Panc1 (cell line): ENCODE measurements around the gene ETFA. TPM values are rescaled to one million over a fixed set of nuclear protein-coding genes. Genes with fewer than 3 reads are reported as not detected.

ENCODE experiments used
- ATAC-seq: fragments of 200-7000 bp; cut with Tn5 transposase; 2 replicates; pipeline ENCODE4 v1.9.1; 2020; ENCODE audit warnings: mild to moderate bottlenecking, moderate library complexity
- BruUV-seq: library from RNA; stranded (reverse); fragments of 400-500 nt; replicated peaks from 2 replicates; lab custom pipeline; 2021; lab: Mats Ljungman, UMichigan
- CTCF ChIA-PET: fragments of 300-600 bp; sonication (Branson Sonifier 250); formaldehyde crosslinking; loops from one replicate; lab custom pipeline; 2022; ENCODE audit warnings: antibody characterized with exemption; lab: Charles Lee
- POLR2A ChIA-PET: fragments of 300-600 bp; sonication (Branson Sonifier 250); formaldehyde crosslinking; loops from one replicate; lab custom pipeline; 2022; ENCODE audit warnings: antibody characterized with exemption; lab: Charles Lee
- DNase-seq: peaks from one replicate; pipeline ENCODE4 v3.0.0-alpha.2; 2010; ENCODE audit warnings: low read depth, low spot score
- H3K27ac ChIP-seq: 2 replicates; pipeline ENCODE4 v1.5.1; 2011; ENCODE audit warnings: mild to moderate bottlenecking, low read length, inconsistent platforms
- H3K27me3 ChIP-seq: fragments of 200-500 bp; sonication (Bioruptor generic); 2 replicates; pipeline ENCODE4 v1.6.0; 2014; ENCODE audit warnings: low read length, inconsistent platforms; ENCODE audit not compliant: control insufficient read depth, insufficient read depth
- H3K36me3 ChIP-seq: fragments of 200-500 bp; sonication (Bioruptor generic); 2 replicates; pipeline ENCODE4 v1.5.1; 2014; ENCODE audit warnings: inconsistent platforms, mild to moderate bottlenecking, low read length, moderate library complexity; ENCODE audit not compliant: control insufficient read depth, insufficient read depth
- H3K4me1 ChIP-seq: 2 replicates; pipeline ENCODE4 v1.5.1; 2011; ENCODE audit warnings: inconsistent platforms, mild to moderate bottlenecking, low read length, moderate library complexity; ENCODE audit not compliant: control insufficient read depth, insufficient read depth
- H3K4me3 ChIP-seq, 2 experiments: 2 replicates each; pipeline ENCODE4 v1.5.1; 2011 to 2012; ENCODE audit warnings: low read depth in 2 of 2, low read length in 2 of 2, mild to moderate bottlenecking in 2 of 2, inconsistent platforms in 1 of 2, moderate library complexity in 1 of 2
- H3K9me3 ChIP-seq: fragments of 200-500 bp; sonication (Bioruptor generic); 2 replicates; pipeline ENCODE4 v1.5.1; 2014; ENCODE audit warnings: low read depth, mild to moderate bottlenecking, inconsistent platforms, low read length, moderate library complexity; ENCODE audit not compliant: control insufficient read depth, insufficient read depth
- POLR2AphosphoS5 ChIP-seq: IDR thresholded peaks from 2 replicates; pipeline ENCODE4 v1.6.1; 2012; ENCODE audit warnings: mild to moderate bottlenecking, low read depth, low read length, moderate library complexity
- SIN3A ChIP-seq: IDR thresholded peaks from 2 replicates; pipeline ENCODE4 v1.6.1; 2012; ENCODE audit warnings: low read depth, mild to moderate bottlenecking, low read length, moderate library complexity, borderline replicate concordance; ENCODE audit not compliant: insufficient read depth
- TCF7L2 ChIP-seq: IDR thresholded peaks from 2 replicates; pipeline ENCODE4 v1.6.1; 2011; ENCODE audit warnings: mild to moderate bottlenecking, low read depth, low read length, inconsistent platforms
- in situ Hi-C: cut with HindIII; loops from 2 replicates; pipeline ENCODE4 v1.10.0; 2016; ENCODE audit warnings: low sequenced_read_pairs, low pct_unique_long_range_greater_than_20kb
- intact Hi-C: fragments of 100-400 bp; cut with micrococcal nuclease; formaldehyde crosslinking; loops from one replicate; pipeline ENCODE4 v1.10.0; 2022; ENCODE audit not compliant: unreplicated experiment
- total RNA-seq: library from RNA; stranded (reverse); gene quantifications from one replicate; pipeline ENCODE4 v1.2.1, GENCODE V29; 2021; ENCODE audit not compliant: unreplicated experiment
- TF ChIP-seq, protein P1 (sequence below), 2 experiments: IDR thresholded peaks; 2 replicates each; pipeline ENCODE4 v1.6.1; 2011 to 2012; ENCODE audit warnings: low read depth in 2 of 2, control low read depth in 1 of 2, low read length in 1 of 2, mild to moderate bottlenecking in 1 of 2, moderate library complexity in 1 of 2; ENCODE audit not compliant: insufficient read depth in 1 of 2
- TF ChIP-seq, protein P2 (sequence below): fragments of 450-650 bp; IDR thresholded peaks from 2 replicates; pipeline ENCODE4 v1.5.1; 2017; ENCODE audit warnings: mild to moderate bottlenecking

The ETFA gene
- total RNA-seq, 1 experiment from 2014 or later = 159 TPM

DNA sequence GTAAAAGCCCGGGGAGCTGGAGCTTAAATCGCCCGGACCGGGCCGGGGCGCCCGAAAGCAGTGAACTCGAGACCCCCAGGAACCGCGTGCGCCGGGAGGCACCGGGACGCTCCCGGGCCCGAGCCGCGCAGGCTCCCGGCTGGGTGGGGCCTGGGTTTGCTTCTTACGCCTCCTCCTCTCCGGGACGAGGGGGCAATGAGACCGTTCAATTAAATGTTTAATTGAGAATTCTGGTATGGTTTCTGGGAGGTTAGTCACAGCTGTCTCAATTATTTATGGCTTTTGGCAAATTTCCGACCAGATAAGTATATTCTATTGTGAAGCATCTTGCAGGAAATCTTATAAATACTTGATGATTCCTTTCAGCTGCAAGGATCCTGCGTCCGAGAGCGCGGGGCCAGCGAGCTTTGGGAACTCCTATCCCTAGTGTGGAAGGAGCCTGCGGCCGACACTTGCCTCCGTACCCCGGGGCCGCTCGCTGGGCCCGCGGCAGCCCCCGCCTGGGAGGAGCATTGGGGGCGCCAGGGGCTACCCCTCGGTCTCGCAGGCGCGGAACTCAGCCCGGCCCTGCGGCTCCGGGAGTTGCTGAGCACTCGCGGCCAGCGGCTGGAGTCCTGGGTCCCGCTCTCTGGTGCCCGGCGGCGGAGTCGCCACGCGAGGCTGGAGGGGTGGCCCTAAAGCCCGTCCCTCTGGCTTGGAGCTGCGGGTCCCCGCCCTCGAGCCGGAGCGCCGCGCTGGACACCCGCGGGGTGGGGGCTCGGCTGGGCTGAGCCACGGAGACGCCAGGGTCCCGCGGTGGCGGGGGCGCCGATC, 35.6 kb upstream of the ETFA start:
- peak; percentile 62 for ATAC-seq
- Histone ChIP-seq H3K4me1 (no peaks in the 10 kb centered on the region), H3K4me3 (peak overlapping the region; percentile 52 to 72), H3K27me3 (peaks cover 16% of the 10 kb centered on the region), H3K27ac (peak overlapping the region; percentile 70; the same call in 1 of the 2 replicates), H3K36me3 (no peaks in the 10 kb centered on the region), H3K9me3 (no peaks in the 10 kb centered on the region)
- ChIA-PET POLR2A (no interaction called here), CTCF (no interaction called here)
- intact Hi-C loops (no loop called here), in situ Hi-C loops (no loop called here)
- no peak for DNase-seq
- BruUV-seq = no TSS peak
- TF ChIP-seq SIN3A = no peak
- TF ChIP-seq, protein P1, sequence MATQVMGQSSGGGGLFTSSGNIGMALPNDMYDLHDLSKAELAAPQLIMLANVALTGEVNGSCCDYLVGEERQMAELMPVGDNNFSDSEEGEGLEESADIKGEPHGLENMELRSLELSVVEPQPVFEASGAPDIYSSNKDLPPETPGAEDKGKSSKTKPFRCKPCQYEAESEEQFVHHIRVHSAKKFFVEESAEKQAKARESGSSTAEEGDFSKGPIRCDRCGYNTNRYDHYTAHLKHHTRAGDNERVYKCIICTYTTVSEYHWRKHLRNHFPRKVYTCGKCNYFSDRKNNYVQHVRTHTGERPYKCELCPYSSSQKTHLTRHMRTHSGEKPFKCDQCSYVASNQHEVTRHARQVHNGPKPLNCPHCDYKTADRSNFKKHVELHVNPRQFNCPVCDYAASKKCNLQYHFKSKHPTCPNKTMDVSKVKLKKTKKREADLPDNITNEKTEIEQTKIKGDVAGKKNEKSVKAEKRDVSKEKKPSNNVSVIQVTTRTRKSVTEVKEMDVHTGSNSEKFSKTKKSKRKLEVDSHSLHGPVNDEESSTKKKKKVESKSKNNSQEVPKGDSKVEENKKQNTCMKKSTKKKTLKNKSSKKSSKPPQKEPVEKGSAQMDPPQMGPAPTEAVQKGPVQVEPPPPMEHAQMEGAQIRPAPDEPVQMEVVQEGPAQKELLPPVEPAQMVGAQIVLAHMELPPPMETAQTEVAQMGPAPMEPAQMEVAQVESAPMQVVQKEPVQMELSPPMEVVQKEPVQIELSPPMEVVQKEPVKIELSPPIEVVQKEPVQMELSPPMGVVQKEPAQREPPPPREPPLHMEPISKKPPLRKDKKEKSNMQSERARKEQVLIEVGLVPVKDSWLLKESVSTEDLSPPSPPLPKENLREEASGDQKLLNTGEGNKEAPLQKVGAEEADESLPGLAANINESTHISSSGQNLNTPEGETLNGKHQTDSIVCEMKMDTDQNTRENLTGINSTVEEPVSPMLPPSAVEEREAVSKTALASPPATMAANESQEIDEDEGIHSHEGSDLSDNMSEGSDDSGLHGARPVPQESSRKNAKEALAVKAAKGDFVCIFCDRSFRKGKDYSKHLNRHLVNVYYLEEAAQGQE (IDR thresholded peaks at IDR 0.05; ENCODE audit: insufficient read depth in 1 of 2, low read depth in 2 of 2, low read length in 1 of 2) = no peak
- TF ChIP-seq, protein P2, sequence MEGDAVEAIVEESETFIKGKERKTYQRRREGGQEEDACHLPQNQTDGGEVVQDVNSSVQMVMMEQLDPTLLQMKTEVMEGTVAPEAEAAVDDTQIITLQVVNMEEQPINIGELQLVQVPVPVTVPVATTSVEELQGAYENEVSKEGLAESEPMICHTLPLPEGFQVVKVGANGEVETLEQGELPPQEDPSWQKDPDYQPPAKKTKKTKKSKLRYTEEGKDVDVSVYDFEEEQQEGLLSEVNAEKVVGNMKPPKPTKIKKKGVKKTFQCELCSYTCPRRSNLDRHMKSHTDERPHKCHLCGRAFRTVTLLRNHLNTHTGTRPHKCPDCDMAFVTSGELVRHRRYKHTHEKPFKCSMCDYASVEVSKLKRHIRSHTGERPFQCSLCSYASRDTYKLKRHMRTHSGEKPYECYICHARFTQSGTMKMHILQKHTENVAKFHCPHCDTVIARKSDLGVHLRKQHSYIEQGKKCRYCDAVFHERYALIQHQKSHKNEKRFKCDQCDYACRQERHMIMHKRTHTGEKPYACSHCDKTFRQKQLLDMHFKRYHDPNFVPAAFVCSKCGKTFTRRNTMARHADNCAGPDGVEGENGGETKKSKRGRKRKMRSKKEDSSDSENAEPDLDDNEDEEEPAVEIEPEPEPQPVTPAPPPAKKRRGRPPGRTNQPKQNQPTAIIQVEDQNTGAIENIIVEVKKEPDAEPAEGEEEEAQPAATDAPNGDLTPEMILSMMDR = no peak
- TF ChIP-seq POLR2AphosphoS5 = no peak
- no peak for TF ChIP-seq TCF7L2

DNA sequence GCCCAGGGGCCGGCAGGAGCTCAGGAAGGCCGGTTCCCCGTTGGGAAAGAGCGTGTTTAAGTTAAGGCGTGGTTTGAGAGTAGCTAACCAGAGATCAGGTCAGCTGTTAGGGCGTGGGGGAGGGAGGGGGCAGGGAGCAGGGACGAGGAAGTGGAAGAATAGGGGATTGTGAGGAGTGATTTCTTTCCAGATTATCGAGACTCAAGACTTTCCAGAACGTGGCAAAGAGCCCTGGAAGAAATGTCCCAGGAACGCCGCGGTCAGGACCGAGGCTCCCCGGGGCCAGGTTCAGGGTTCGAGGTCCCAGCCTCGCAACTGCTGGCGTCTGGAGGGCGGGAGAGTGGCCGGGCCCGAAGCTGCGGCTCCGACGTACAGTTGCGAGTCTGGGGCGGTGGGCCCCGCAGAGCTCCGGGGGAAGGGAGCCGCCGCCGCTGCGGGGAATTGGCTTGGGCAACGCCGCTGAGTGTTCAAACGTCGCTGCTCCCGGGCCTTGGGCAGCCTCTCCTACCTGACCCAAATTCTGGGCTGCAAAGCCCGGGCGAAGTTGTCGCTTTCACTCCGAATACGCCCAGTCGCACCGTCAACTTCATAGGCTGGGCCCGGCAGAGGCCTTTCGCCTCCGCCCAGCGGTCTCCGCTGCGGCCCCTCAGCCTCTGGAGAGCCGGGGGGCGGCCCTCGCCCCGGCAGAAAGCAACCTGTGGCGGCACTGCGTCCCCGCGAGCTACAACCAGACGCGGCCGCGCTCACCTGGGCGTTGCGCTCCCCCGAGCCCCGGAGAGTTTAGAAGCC, 34.8 kb upstream of the ETFA start:
- no TSS peak for BruUV-seq
- H3K27me3 ChIP-seq = peaks cover 16% of the 10 kb centered on the region

More for the DNA sequence above, 34.8 kb upstream of the ETFA start:
- ATAC-seq (peak; percentile 65), DNase-seq (no peak)
- Histone ChIP-seq H3K9me3 (no peaks in the 10 kb centered on the region), H3K36me3 (no peaks in the 10 kb centered on the region), H3K4me3 (peak overlapping the region; percentile 52 to 72), H3K27ac (peak overlapping the region; percentile 70), H3K4me1 (no peaks in the 10 kb centered on the region)
- TF ChIP-seq, protein P1 (IDR thresholded peaks at IDR 0.05; ENCODE audit: insufficient read depth in 1 of 2, low read depth in 2 of 2, low read length in 1 of 2) = 0 out of 4 replicates have a peak, but pooled peaks of 1 of the 2 experiments have one; percentile 11
- TF ChIP-seq TCF7L2 = no peak
- no peak for TF ChIP-seq POLR2AphosphoS5
- TF ChIP-seq, protein P2 = no peak
- TF ChIP-seq SIN3A = no peak
- POLR2A ChIA-PET = interaction anchor here (0.6 kb wide), 1 partner anchor 90 kb away, joined by 3 read pairs; no protein-coding TSS in a partner anchor
- in situ Hi-C loops = no loop called here
- intact Hi-C loops = no loop called here
- CTCF ChIA-PET = interaction anchor here (0.5 kb wide), 1 partner anchor 214 kb away, joined by 5 read pairs; no protein-coding TSS in a partner anchor
